Left kidney (tissue), 2 donors: ENCODE data around the gene BRAF. TPM values are rescaled to one million over a fixed set of nuclear protein-coding genes. Genes with fewer than 3 reads are reported as not detected.
"Not testable (repeated sequence)": the region's sequence is repeated elsewhere in the genome, so short reads cannot be mapped to it uniquely, and the experiment has no call there.

ENCODE experiments used
- DNase-seq: peaks from one replicate; pipeline ENCODE4 v3.0.0-alpha.2; 2013
- polyA plus RNA-seq: library from polyadenylated mRNA; unstranded; fragments of 120-200 nt; gene quantifications from one replicate; pipeline ENCODE4 v1.2.1, GENCODE V29; 2013; ENCODE audit not compliant: insufficient read length

BRAF gene
- polyA plus RNA-seq, 1 donor = 31.8 TPM

DNA sequence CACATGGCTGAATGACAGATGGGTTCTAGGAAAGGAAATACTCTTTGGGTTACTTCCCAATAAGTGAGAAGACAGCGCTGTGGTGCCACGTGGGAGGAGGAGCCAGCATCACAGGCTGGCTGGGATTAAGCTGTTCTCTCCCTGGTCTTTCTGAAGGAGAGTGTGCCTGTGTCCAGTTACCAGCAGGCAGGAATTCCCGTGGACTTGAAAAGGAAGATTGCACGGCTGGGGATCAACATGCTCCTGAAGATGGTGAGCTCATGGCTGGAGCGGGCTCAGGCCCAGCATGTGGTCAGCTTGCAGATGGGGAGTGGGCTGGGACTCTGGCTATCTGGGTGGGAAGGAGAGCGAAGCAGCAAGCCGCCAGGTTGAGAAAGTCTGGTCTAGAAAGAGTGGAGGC is 243.8 kb downstream of the BRAF start:
- DNase-seq = no peak

DNA sequence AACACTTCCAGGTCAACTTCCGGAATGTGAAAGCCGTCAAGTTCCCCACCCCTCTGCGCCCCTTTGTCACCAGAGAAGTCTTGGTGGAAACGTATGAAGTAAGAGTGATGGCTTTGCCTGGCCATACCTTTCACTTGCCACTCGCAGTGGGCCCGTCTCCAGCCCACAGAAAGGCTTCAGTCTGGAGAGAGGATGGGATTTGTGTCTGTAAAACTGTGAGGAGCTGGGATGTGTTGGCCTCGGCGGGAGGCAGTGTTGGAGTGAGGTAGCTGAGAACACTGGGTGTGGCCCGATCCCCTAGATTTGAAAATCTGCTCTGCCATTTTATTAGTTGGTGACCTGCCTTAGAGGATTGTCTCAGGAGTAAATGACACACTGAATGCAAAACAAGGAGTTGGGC is 245.5 kb downstream of the BRAF start:
- DNase-seq = no peak

DNA sequence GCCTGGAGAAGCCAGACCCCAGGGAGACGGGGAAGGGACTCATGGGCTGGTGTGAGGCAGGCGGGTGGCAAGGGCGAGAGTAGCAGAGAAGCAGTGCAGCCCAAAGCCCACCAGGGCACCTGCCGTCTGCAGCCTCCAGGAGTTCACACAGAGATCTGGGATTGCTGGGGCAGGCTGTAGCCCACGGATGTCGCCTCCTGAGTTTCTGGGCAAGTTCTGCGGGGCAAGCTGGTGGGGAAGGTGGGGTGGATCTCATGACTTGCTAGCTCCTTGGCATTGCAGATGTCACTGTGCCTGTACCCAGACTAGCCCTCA is 246.0 kb downstream of the BRAF start:
- no peak for DNase-seq

DNA sequence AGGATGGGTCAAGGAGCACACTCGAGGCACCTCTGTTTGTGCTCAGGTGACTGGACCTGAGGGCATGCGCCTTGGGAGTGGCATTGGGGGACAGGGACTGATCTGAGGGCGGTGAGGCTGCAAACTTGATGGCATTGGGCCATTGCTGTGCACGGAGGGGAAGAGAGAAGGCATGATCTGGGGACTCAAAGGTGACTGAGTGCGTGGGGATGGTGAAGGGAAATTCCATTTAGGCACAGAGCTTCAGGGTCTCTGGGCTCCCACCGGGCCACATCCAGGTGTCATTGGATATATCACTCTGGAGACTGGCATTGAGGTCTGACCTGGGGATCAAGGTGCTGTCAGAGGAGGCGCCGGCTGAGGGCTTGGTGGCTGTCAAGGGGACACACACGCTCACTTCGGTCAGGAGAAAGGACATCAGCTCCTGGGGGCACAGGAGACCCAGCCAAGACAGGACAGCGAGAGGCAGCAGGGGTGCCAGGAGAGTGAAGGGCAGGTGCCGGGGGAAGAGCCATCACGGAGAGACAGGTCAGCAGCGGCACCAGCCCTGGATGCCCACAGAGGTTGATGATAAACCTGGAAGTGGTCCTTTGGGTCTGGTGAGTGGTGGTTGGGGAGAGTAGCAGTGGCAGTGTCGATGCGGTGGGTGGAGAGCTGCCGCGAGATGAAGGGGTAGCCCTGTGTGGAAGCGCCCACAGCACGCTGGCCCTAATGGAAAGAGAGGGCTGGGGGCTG is 246.5 kb downstream of the BRAF start:
- no peak for DNase-seq

DNA sequence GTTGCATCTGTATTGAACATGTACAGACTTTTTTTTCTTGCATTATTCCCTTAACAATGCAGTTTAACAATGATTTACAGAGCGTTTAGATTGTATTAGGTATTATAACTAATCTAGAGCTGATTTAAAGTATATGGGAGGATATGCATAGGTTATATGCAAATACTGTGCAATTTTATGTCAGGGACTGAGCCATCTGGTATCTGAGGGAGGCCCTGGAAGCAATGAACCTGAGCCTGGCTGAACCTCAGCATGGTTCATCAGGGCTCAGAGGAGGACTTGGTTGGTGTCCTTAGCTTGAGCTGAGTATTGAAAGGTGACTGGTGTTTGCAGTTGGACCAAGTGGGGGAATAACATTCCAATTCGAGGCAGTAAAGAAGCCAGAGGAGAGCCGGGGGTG is 247.2 kb downstream of the BRAF start:
- no peak for DNase-seq

DNA sequence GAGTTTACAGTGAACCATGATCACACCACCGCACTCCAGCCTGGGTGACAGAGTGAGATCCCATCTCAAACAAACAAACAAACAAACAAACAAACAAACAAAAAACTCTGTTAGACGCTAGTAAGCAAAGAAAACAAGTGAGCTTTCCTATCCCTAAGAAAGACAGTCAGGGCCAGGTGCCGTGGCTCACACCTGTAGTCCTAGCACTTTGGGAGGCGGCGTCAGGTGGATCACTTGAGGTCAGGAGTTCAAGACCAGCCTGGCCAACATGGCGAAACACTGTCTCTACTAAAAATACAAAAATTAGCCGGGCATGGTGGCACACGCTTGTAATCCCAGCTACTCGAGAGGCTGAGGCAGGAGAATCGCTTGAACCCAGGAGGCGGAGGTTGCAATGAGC is 247.8 kb downstream of the BRAF start:
- DNase-seq = not testable (repeated sequence)

DNA sequence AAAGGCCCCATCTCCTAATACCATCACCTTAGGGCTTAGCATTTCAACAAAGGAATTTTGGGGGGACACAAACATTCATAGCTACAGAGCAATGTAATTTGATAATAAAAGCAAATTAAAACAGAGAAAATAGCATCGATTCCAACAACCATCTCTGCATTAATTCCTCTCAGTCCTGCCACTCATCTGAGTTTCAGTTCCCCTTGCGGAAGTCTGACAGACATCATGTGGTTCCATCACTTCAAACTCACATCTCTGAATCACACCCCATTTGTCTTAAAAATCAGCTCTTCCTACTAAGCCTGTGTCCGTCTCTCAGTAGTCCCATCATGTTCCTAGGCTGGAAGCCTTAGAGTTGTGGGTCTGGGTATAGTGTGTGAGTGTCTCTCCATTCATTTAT is 248.4 kb downstream of the BRAF start:
- DNase-seq = no peak

DNA sequence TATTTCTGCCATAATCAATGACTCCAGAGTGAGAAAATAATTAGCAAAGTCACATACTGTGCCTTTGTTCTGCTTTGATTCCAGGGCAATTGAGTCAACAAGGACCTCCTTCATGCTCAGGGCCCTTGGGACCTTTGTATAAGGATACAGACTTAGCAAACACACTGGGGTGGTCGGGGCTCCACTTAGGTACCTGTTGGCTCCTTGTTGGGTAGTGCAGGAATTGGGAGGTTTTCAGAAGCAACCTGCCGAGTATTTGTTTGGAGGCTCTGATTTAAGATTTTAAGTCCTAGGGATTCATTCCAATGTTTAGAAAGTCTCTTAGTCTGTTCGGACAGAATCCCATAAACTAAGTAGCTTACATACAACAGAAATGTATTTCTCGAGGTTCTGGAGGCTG is 249.0 kb downstream of the BRAF start:
- DNase-seq = no peak

DNA sequence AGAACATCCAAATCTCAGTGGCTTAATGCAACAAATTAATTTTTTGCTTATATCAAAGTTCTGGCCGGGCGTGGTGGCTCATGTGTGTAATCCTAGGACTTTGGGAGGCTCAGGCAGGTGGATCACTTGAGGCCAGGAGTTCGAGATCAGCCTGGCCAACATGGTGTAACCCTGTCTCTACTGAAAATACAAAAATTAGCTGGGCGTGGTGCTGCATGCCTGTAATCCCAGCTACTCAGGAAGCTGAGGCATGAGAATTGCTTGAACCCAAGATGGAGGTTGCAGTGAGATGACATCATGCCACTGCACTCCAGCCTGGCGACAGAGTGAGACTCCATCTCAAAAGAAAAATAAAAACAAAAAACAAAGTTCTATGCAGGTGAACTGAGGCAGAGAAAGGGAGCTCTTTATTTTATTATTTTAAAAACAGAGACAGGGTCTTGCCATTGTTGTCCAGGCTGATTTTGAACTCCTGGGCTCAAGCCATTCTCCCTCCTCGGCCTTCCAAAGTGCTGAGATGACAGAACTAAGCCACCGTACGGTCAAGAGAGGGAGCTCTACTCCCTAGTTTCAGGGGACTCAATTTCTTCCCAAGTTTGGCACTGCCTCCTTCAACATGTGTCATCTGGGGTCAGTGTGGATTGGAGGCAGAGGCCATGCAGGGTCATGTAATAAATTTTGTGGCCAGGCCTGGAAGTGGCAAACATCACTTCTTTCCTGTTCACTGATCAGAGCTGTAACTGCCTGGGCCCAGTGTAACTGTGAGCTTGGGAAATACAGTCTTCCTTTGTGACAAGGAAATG is 249.6 kb downstream of the BRAF start:
- no peak for DNase-seq

DNA sequence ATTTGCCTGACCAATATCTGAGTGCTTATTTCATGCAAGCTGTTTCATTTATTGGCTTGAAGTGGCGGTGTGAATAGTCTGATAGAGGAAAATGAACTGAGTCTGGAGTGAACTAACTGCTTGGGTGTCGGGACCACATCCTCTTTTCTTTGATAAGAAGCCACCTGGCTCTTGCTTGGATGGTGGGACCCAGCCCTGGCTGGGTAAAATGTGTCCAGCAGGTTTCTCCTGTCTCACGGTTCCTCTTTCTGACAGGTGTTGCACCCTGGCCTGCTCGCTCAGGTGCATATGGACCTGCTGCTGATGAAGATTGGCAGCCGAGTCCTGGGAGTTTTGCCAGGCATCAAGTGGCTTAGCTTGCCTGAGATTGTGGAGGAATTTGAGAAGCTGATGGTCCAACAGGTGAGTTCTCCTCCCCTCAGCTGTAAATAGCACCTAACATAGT is 250.4 kb downstream of the BRAF start:
- DNase-seq = no peak

DNA sequence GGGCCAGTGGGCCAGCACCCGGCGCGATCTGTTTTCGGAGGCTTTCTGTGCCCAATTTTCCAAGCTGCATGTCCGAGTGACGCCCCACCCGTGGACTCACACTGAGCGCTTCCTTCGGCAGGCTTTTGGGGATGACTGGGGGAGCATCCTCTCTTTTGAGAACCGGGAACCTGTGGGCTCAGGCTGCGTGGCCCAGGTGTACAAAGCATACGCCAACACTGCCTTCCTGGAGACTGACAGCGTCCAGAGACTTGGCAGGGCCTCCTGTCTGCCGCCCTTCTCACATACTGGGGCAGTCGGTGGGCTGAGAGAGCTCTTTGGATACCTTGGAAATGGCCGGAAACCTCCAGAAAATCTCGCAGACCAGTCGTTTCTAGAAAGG is 251.0 kb downstream of the BRAF start:
- no peak for DNase-seq

DNA sequence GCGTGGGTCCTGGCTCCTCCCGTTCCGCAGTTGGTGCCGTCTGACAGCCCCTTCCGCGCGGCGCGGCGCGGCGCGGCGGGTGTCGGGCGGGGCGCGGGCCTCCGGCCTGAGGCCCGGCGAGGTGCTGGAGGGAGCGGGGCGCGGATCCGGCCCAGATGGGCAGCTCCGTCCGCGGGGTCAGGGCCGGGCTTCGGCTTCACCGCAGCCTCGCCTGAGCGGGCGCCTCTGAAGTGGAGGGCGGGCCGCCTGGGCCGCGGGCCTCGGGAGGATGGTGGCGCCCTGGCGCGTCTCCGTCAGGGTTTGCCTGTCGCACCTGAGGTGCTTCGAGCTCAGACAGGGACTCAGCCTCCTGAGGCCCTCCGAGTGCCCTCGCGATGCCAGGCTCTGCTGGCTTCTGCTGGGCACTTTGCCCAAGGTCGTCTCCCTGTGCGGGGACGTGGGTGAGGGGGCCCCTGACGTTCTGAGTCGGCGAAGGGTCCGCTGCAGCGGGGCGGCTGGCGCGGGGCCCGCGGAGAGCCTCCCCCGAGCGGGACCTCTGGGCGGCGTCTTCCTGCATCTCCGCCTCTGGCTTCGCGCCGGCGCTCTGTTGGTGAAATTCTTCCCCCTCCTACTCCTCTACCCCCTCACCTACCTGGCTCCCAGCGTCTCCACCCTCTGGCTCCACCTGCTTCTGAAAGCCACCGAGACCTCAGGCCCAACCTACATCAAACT is 251.5 kb downstream of the BRAF start:
- DNase-seq = no peak

DNA sequence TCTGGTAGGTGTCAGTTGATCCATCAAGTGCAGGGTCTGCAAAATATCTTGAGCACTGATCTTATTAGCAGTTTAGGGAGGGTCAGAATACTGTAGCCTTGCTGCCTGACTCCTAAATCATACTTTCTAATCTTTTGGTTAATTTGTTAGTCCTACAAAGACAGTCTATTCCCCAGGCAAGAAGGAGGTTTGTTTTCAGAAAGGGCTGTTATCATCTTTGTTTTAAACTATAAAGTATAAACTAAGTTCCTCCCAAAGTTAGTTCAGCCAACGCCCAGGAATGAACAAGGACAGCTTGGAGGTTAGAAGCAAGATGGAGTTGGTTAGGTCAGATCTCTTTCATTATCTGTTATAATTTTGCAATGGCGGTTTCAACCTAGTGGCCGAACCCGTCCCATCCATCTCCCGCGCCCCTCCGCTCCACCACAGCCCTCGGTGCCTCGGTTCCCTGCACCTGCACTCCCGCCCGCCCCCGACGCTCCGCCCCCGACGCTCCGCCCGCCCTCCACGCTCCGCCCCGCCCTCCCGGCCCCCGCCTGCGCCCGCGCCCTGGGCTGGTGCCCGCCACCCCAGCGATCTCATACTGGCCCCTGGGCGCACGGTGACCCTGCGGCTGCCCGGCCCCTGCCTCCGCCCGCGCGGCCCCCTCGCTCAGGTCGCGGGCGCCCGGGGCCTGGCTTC is 252.2 kb downstream of the BRAF start, which contains the start of gene ADCK2:
ADCK2 (plus strand) TSS at position 564 of the 681 bp plus-strand sequence. CDS start 386 bp downstream, outside the sequence.
- no peak for DNase-seq

DNA sequence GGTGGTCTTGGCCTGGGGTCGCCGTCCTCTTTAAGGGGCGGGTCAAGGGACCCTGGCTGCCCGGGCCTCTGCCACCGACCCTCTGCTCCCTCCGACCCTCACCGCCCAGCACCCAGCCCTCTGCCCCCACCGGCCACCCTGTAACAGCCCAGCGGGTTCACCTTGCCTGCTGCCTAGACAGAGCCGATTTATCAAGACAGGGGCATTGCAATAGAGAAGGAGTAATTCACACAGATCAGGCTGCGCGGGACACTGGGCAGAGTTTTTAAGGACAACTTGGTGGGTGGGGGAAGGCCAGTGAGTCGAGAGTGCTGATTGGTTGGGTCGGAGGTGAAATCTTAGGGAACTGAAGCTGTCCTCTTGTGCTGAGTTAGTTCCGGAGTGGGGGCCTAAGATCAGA is 252.8 kb downstream of the BRAF start:
- no peak for DNase-seq

DNA sequence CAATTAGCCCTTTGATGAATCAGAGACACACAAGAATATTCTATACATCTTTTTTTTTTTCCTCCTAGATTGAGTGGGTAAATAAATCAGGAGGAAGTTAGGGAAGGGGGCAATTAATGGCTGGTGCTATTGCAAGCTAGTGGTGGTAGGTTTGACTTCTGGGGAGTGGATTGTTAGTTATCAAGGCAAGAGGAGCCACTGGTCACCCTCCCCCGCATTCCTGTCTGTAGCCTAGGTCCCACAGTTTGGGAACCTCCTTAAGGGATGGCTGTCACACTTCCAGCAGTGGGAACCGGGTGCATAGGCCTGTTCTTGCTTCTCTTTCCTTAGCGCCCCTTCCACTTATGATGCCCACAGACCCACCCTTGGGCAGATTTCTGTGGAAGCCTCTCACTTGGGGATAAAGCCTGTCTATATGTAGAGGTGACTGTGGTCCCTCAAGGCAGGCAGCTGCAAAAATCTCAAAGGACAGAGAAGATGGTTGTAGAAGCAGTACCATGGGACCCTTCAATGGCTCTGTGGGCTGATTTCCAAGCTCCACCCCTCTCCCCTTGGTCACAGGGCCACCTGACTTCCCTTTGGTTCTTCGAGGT is 254.3 kb downstream of the BRAF start:
- DNase-seq = no peak

DNA sequence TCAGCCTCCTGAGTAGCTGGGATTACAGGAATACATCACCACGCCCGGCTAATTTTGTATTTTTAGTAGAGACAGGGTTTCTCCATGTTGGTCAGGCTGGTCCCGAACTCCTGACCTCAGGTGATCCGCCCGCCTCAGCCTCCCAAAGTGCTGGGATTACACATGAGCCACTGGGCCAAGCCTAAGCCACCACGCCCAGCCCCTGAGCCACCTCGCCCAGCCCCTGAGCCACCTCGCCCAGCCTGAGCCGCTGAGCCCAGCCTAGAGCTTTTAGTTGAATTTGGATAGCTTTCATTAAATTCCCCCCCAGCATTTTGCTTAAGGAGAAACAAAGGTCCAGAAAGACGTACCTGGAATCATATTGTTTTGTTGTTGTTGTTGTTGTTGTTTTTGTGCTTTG is 254.9 kb downstream of the BRAF start:
- DNase-seq = not testable (repeated sequence)

DNA sequence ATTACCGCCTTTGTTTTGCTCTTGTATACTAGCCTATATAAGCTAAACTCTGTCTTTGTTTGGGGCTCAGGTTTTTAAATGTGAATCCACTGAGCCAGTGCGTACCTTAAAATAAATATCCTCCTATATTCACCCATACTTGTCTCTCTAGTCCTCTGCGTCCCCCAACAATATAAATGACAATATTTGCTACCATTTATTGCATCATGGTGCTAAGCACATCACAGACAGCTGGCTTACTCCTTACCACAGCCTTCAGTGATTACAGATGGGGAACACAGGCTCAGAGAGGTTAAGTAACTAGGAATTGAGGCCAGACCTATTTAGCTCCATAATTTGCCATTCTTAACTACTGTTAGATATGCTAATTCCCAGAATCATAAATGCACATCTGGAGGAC is 255.4 kb downstream of the BRAF start:
- no peak for DNase-seq

Other genes starting within 250 kb of the BRAF start
- gene NDUFB2, start 228.2 kb downstream of the BRAF start, polyA plus RNA-seq = 164 TPM
- gene MRPS33, start 90.0 kb upstream of the BRAF start, polyA plus RNA-seq = 85.6 TPM
- 0.52 TPM for gene TMEM178B, start 149.1 kb upstream of the BRAF start, polyA plus RNA-seq